IPS DF 6.9 (cell line): ENCODE results near the gene AKR1A1.

Experiments
- DNase-seq: peaks from one replicate; pipeline ENCODE4 v3.0.0-alpha.2; 2013; ENCODE audit warnings: low read depth, low spot score
- H3K27ac ChIP-seq: one replicate; pipeline ENCODE4 v1.5.1; 2013; ENCODE audit warnings: low read length, control low read depth
- H3K27me3 ChIP-seq: 2 replicates; pipeline ENCODE4 v1.6.1; 2013; ENCODE audit warnings: mild to moderate bottlenecking, low read length; ENCODE audit not compliant: control insufficient read depth, insufficient read depth
- H3K36me3 ChIP-seq: 2 replicates; pipeline ENCODE4 v1.6.1; 2013; ENCODE audit warnings: low read length; ENCODE audit not compliant: control insufficient read depth, insufficient read depth
- H3K4me1 ChIP-seq: 2 replicates; pipeline ENCODE4 v1.6.1; 2013; ENCODE audit warnings: low read length; ENCODE audit not compliant: control insufficient read depth, insufficient read depth
- H3K4me3 ChIP-seq: 2 replicates; pipeline ENCODE4 v1.5.1; 2013; ENCODE audit warnings: mild to moderate bottlenecking, low read length
- H3K9me3 ChIP-seq: 2 replicates; pipeline ENCODE4 v1.6.1; 2013; ENCODE audit warnings: low read length, inconsistent platforms; ENCODE audit not compliant: control insufficient read depth, insufficient read depth
- WGBS: extraction: QIAGEN DNeasy Blood & Tissue Kit; methylation state at CpG from one replicate; pipeline ENCODE4 v1.1.7; 2013; ENCODE audit warnings: mixed read lengths, missing lambda C conversion rate; ENCODE audit not compliant: insufficient read length, insufficient coverage; 5-methylcytosine and 5-hydroxymethylcytosine counted together

AKR1A1 gene

GRCh38 chr1:45569962-45570581 lies 19.4 kb downstream of the AKR1A1 start:
- no peaks in the 10 kb centered on the region for H3K27me3 ChIP-seq
- H3K27ac ChIP-seq, result no peak overlapping the region
- DNase-seq, result no peak
- peaks cover 26% of the 10 kb centered on the region for H3K36me3 ChIP-seq
- no peaks in the 10 kb centered on the region for H3K4me1 ChIP-seq
- no peak overlapping the region for H3K4me3 ChIP-seq
- no CpG with 5 or more reads among the region's 8 CpGs for WGBS
- H3K9me3 ChIP-seq, result no peaks in the 10 kb centered on the region

- Histone ChIP-seq H3K9me3 (no peaks in the 10 kb centered on the region), H3K36me3 (peaks cover 26% of the 10 kb centered on the region), H3K27me3 (no peaks in the 10 kb centered on the region), H3K27ac (no peak overlapping the region), H3K4me3 (no peak overlapping the region), H3K4me1 (no peaks in the 10 kb centered on the region)
- WGBS, result 100% methylated on average over 2 of the region's 4 CpGs
- DNase-seq, result no peak
Observed at GRCh38 chr1:45570631-45571030, 20.0 kb downstream of the AKR1A1 start.

GRCh38 chr1:45573231-45573804 lies 22.7 kb downstream of the AKR1A1 start:
- Histone ChIP-seq H3K4me1 (no peaks in the 10 kb centered on the region), H3K27me3 (no peaks in the 10 kb centered on the region), H3K36me3 (peaks cover 8% of the 10 kb centered on the region), H3K4me3 (no peak overlapping the region), H3K9me3 (no peaks in the 10 kb centered on the region), H3K27ac (no peak overlapping the region)
- WGBS, result no CpG with 5 or more reads among the region's 3 CpGs
- DNase-seq, result no peak

GRCh38 chr1:45574105-45574626 lies 23.5 kb downstream of the AKR1A1 start:
- H3K27me3 ChIP-seq, result no peaks in the 10 kb centered on the region
- DNase-seq, result no peak
- no peaks in the 10 kb centered on the region; the same call in 1 of the 2 replicates for H3K36me3 ChIP-seq
- no peaks in the 10 kb centered on the region for H3K4me1 ChIP-seq
- no CpG with 5 or more reads among the region's 7 CpGs for WGBS
- no peak overlapping the region for H3K4me3 ChIP-seq
- no peaks in the 10 kb centered on the region for H3K9me3 ChIP-seq
- no peak overlapping the region for H3K27ac ChIP-seq

- Histone ChIP-seq H3K27me3 (no peaks in the 10 kb centered on the region), H3K27ac (no peak overlapping the region), H3K9me3 (no peaks in the 10 kb centered on the region), H3K36me3 (no peaks in the 10 kb centered on the region), H3K4me1 (peaks cover 4% of the 10 kb centered on the region; the same call in 1 of the 2 replicates), H3K4me3 (peak overlapping the region; percentile 78)
- WGBS, result no CpG with 5 or more reads among the region's 19 CpGs
- DNase-seq, result peak; percentile 94
Observed at GRCh38 chr1:45583264-45583665, 32.6 kb downstream of the AKR1A1 start.

DNA sequence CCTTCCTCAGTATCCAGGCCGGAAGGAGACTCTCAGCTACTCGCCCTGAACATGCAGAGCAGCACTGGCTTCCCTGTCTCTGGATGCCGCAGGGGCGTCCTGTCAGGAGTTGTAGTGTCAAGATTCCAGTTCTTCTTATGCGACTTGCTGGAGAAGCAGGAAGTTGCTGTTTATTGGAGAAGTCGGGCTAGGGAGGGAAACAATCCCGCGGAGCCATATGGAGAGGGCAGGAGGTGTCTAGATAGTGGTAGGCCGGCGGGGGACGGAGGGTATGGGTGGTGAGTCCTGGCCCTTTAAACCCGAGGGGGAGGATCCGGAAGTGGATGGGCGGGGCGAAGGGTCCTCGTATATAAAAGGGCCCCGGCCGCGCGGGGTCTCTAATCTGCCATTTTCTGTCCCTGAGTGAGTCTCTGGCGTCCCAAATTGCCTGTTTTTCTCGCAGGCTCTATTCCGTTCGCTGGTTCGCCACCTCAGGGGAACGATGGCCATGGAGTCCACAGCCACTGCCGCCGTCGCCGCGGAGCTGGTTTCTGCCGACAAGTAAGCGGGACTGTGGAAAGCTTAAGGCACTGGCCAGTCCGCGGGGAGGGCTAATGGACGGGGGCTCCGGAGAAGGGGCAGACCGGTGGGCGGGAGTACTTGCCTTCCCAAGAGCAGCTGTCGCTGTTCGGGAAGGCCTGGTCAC lies 33.2 kb downstream of the AKR1A1 start, which contains the start of gene NASP:
Gene NASP, plus strand, starts transcription at position 376 of the 685 bp plus-strand sequence. Its CDS starts 106 bp downstream, at position 482.
- no CpG with 5 or more reads among the region's 41 CpGs for WGBS
- H3K4me1 ChIP-seq, result peaks cover 4% of the 10 kb centered on the region; the same call in 1 of the 2 replicates
- H3K36me3 ChIP-seq, result no peaks in the 10 kb centered on the region
- DNase-seq, result no peak
- no peaks in the 10 kb centered on the region for H3K27me3 ChIP-seq
- H3K27ac ChIP-seq, result no peak within 1 kb of the TSS
- H3K4me3 ChIP-seq, result peak within 1 kb of the TSS; percentile 78
- H3K9me3 ChIP-seq, result no peaks in the 10 kb centered on the region

DNA sequence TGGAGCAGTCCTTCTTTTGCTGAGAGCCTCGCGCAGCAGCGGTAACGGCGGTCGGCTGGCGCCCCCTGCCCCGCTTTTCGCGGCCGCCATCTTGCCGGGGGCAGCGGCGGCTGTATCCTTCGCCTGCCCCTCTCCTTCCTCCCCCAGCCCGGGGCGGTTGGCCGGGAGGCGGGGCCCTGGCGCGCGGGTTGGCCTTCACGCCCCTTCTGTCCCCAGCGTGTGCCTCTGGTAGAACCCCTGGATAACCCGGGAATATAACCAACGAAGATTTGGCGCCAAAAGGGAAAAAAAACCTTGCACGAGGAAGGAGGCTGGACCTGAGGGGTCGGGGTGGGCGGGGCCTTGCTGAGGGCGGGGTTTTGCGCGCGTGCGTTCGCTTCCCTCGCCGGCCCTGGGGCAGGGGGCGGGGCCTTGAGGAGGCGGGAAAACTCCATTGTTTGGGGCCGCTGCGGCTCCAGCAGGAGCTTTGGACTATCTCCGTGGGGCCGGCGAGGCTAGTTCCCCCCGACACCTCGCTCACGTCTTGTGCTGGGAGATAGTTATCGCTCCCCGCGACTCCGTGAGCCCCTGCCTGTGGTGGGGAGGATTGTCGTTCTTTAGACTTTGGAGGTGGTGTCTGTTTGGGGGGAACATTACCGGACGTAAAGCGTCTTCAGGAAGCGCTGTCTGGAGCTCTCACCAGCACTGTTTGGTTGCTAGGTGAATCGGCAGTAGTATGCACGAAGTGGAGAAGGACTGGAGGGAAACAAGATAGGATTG lies 33.9 kb downstream of the AKR1A1 start:
- Histone ChIP-seq H3K27ac (no peak overlapping the region), H3K9me3 (no peaks in the 10 kb centered on the region), H3K4me3 (peak overlapping the region; percentile 78), H3K4me1 (peaks cover 4% of the 10 kb centered on the region; the same call in 1 of the 2 replicates), H3K27me3 (no peaks in the 10 kb centered on the region), H3K36me3 (no peaks in the 10 kb centered on the region)
- WGBS, result no CpG with 5 or more reads among the region's 59 CpGs
- DNase-seq, result no peak

- no peak for DNase-seq
- Histone ChIP-seq H3K9me3 (no peaks in the 10 kb centered on the region), H3K27me3 (no peaks in the 10 kb centered on the region), H3K4me1 (peaks cover 4% of the 10 kb centered on the region; the same call in 1 of the 2 replicates), H3K27ac (no peak overlapping the region), H3K36me3 (no peaks in the 10 kb centered on the region), H3K4me3 (peak overlapping the region; percentile 78; the same call in 1 of the 2 replicates)
- no CpG with 5 or more reads among the region's 5 CpGs for WGBS
Observed at GRCh38 chr1:45585110-45585426, 34.4 kb downstream of the AKR1A1 start.

DNA sequence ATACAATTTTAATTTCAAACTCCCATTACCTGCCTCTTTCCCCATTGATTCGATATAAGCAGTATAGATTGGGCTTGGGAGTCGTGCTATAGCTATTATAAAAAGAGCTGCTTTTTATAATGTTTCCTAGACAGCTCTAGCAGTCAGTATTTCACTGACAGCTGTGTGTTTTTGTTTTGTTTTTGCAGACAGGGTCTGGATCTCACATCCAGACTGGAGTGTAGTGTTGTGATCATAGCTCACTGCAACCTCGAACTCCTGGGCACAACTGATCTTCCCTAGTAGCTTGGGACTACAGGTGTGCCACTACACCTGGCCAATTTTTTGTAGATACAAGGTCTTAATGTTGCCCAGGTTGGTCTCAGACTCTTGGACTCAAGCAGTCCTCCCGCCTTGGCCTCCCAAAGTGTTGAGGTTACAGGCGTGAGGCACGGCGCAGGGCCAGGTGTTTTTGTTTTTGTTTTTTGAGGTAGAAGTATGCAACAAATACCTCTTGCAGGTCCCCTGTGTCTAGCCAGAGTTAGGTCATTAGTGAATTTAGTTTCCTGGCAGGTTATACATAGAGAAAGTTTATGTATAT lies 35.0 kb downstream of the AKR1A1 start:
- WGBS, result no CpG with 5 or more reads among the region's 7 CpGs
- H3K9me3 ChIP-seq, result no peaks in the 10 kb centered on the region
- DNase-seq, result no peak
- H3K36me3 ChIP-seq, result no peaks in the 10 kb centered on the region
- peaks cover 4% of the 10 kb centered on the region; the same call in 1 of the 2 replicates for H3K4me1 ChIP-seq
- H3K27me3 ChIP-seq, result no peaks in the 10 kb centered on the region
- H3K4me3 ChIP-seq, result peak overlapping the region; percentile 78; the same call in 1 of the 2 replicates
- no peak overlapping the region for H3K27ac ChIP-seq

DNA sequence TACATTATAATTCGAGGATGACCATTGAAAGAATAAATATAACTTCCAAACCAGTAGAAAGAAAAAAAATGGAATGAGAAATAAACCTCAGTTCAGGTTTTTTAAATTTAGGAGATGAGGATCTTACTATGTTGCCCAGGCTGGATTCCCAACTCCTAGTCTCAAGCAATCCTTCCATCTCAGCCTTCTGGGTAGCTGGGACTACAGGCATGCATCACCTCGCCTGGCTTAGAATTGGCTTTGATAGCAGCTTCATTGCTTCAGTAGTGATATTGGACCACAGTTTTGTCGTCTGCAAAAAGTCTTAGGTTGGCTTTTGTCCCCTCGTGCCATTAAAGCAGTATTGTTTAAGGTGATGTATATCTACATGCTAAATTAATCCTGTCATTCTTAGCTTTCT lies 36.1 kb downstream of the AKR1A1 start:
- Histone ChIP-seq H3K27me3 (no peaks in the 10 kb centered on the region), H3K4me1 (peaks cover 4% of the 10 kb centered on the region; the same call in 1 of the 2 replicates), H3K27ac (no peak overlapping the region), H3K4me3 (no peak overlapping the region), H3K36me3 (peaks cover 4% of the 10 kb centered on the region; the same call in 1 of the 2 replicates), H3K9me3 (no peaks in the 10 kb centered on the region)
- no peak for DNase-seq
- WGBS, result no CpG with 5 or more reads among the region's 4 CpGs
